Kidney epithelial cell (primary cell): ENCODE data around the gene CFAP46. TPM values are rescaled to one million over a fixed set of nuclear protein-coding genes. Genes with fewer than 3 reads are reported as not detected.

ENCODE experiments used
- DNase-seq: peaks from one replicate; pipeline ENCODE4 v3.0.0-alpha.2; 2010; ENCODE audit warnings: low read depth
- H3K27me3 ChIP-seq: 2 replicates; pipeline ENCODE4 v1.6.0; 2011; ENCODE audit warnings: low read length; ENCODE audit not compliant: control insufficient read depth, insufficient read depth
- H3K36me3 ChIP-seq: 2 replicates; pipeline ENCODE4 v1.5.1; 2011; ENCODE audit warnings: low read length; ENCODE audit not compliant: control insufficient read depth, insufficient read depth
- H3K4me3 ChIP-seq: 2 replicates; pipeline ENCODE4 v1.5.1; 2011; ENCODE audit warnings: low read depth, mild to moderate bottlenecking, control low read depth, low read length
- total RNA-seq: library from RNA; depleted of rRNA; stranded (reverse); fragments of >200 nt; gene quantifications from 2 replicates; pipeline ENCODE4 v1.2.3, GENCODE V29; 2015
- TF ChIP-seq, protein P1 (sequence below): IDR thresholded peaks from 2 replicates; pipeline ENCODE4 v1.5.1; 2011; ENCODE audit warnings: mild to moderate bottlenecking, moderate library complexity, low read length, control low read depth, inconsistent platforms; ENCODE audit not compliant: insufficient read depth, poor library complexity, severe bottlenecking

Gene CFAP46
- total RNA-seq, 1 donor from 2014 or later, result 5.1 TPM

- DNase-seq, result no peak
- Histone ChIP-seq H3K36me3 (no peaks in the 10 kb centered on the region), H3K4me3 (no peak overlapping the region), H3K27me3 (no peaks in the 10 kb centered on the region)
- TF ChIP-seq, protein P1, sequence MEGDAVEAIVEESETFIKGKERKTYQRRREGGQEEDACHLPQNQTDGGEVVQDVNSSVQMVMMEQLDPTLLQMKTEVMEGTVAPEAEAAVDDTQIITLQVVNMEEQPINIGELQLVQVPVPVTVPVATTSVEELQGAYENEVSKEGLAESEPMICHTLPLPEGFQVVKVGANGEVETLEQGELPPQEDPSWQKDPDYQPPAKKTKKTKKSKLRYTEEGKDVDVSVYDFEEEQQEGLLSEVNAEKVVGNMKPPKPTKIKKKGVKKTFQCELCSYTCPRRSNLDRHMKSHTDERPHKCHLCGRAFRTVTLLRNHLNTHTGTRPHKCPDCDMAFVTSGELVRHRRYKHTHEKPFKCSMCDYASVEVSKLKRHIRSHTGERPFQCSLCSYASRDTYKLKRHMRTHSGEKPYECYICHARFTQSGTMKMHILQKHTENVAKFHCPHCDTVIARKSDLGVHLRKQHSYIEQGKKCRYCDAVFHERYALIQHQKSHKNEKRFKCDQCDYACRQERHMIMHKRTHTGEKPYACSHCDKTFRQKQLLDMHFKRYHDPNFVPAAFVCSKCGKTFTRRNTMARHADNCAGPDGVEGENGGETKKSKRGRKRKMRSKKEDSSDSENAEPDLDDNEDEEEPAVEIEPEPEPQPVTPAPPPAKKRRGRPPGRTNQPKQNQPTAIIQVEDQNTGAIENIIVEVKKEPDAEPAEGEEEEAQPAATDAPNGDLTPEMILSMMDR, result no peak
These were observed 176.1 kb downstream of the CFAP46 start for GRCh38 chr10:132766291-132766690.

GRCh38 chr10:132765435-132765834, 176.9 kb downstream of the CFAP46 start:
- H3K4me3 ChIP-seq, result no peak overlapping the region
- DNase-seq, result no peak
- no peaks in the 10 kb centered on the region for H3K36me3 ChIP-seq
- TF ChIP-seq, protein P1, result no peak
- no peaks in the 10 kb centered on the region for H3K27me3 ChIP-seq

DNA sequence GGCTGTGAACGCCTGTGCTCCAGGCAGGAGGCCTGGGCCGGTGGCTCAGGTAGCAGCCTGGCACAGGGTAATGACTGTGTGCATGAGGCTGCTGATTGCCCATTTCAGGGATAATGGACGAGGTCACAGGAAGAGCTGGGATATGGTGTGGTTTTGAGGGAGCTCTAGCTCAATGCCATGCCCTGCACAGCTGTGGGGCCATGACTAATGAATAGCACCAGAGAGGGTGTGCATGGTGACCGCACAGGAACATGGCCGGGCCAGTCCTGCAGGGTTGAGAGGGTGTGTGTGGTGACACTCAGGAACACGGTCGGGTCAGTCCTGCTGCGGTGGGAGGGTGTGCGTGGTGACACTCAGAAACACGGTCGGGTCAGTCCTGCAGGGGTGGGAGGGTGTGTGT, 178.3 kb downstream of the CFAP46 start:
- Histone ChIP-seq H3K36me3 (no peaks in the 10 kb centered on the region), H3K27me3 (no peaks in the 10 kb centered on the region), H3K4me3 (no peak overlapping the region)
- no peak for DNase-seq
- TF ChIP-seq, protein P1, result no peak

DNA sequence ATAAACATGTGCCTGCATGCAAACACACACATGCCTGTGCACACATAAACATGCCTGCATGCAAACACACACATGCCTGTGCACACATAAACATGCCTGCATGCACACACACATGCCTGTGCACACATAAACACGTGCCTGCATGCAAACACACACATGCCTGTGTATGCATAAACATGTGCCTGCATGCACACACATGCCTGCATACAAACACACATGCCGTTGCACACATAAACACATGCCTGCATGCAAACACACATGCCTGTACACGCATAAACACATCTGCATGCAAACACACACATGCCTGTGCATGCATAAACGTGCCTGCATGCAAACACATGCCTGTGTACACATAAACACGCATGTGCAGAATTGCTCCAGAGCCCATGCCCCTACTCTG, 178.8 kb downstream of the CFAP46 start:
- no peaks in the 10 kb centered on the region for H3K36me3 ChIP-seq
- TF ChIP-seq, protein P1, result no peak
- H3K27me3 ChIP-seq, result no peaks in the 10 kb centered on the region
- H3K4me3 ChIP-seq, result no peak overlapping the region
- DNase-seq, result no peak

DNA sequence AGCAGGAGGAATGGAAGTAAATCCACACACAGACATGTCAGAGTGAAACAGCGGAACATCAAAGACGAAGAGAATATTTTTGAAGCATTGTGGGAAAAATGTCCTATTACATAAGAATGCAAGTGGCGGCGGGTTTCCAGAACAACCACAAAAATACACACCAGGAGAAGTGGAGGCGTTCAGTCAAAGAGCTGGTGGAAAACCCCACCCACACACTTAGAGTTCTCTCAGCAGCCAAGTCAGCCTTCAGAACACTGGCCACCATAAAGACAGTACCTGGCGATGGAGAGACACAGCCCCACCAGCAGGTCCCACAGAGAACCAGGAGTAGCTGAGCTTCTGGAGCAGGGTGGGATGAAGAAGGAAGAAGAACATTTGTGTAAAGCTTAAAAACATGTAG, 180.1 kb downstream of the CFAP46 start:
- no peak for DNase-seq
- Histone ChIP-seq H3K27me3 (no peaks in the 10 kb centered on the region), H3K4me3 (no peak overlapping the region), H3K36me3 (no peaks in the 10 kb centered on the region)
- TF ChIP-seq, protein P1, result no peak

DNA sequence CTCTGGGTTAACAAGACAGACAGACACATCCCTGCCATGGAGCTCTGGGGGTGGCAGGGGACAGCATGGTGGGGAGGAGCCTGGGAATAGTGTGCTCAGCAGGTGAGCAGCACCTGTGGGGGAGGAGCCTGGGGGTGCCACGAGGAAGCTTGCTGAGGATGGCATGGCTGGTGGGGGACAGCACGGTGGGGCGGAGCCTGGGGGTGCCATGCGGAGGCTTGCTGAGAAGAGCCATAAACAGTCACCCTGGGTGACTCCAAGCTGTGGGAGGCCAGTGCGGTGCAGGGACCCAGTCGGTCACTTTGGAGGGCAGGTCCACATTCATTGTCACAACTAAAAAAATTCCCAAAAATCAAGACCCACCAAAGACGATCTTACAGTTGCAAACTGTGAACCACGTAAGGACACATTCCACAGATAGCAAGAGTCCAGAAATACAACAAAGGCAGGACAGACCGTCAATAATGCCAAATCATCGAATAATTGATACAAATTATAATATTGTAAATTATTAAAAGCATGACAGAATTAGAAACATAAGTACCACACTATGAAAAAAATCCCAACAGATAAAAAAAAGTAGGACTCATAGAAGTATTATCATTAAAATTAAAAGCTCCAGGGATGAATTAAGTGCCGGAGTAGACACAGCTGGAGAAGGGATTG, 180.8 kb downstream of the CFAP46 start:
- H3K4me3 ChIP-seq, result no peak overlapping the region
- no peaks in the 10 kb centered on the region for H3K36me3 ChIP-seq
- TF ChIP-seq, protein P1, result no peak
- DNase-seq, result no peak
- H3K27me3 ChIP-seq, result no peaks in the 10 kb centered on the region
